ENCODE results near the gene DCAF8L2.
"Not testable (repeated sequence)": the region's sequence is repeated elsewhere in the genome, so short reads cannot be mapped to it uniquely, and the experiment has no call there.

The DCAF8L2 gene

GRCh38 chrX:27675493-27675892, 85.3 kb downstream of the DCAF8L2 start:
- Histone ChIP-seq H4K8ac (ENCODE audit: low read depth, low read length) (no peak overlapping the region), H2BK120ac (ENCODE audit: low read depth, low read length) (no peak overlapping the region), H3K36me3 (ENCODE audit: control insufficient read depth, insufficient read depth, low read length) (no peaks in the 10 kb centered on the region), H3K4me2 (ENCODE audit: low read length) (no peak overlapping the region), H3K4ac (ENCODE audit: low read depth, low read length) (no peak overlapping the region), H4K5ac (ENCODE audit: low read length) (no peak overlapping the region), H3K4me3 (ENCODE audit: low read length) (no peak overlapping the region), H2BK15ac (replicated peaks; ENCODE audit: low read depth) (no peak overlapping the region), H3K18ac (ENCODE audit: low read length) (no peak overlapping the region), H3K9ac (ENCODE audit: low read length) (no peak overlapping the region), H3K27me3 (ENCODE audit: insufficient read depth, low read length, poor library complexity) (no peaks in the 10 kb centered on the region), H3K79me2 (ENCODE audit: control insufficient read depth, insufficient read depth, low read length) (no peaks in the 10 kb centered on the region), H3K27ac (ENCODE audit: low read depth, low read length) (no peak overlapping the region), H3K4me1 (ENCODE audit: control insufficient read depth, low read depth, low read length) (no peaks in the 10 kb centered on the region), H3K23ac (ENCODE audit: low read length) (no peak overlapping the region), H2BK5ac (ENCODE audit: low read length) (no peak overlapping the region), H2AK5ac (ENCODE audit: low read length) (no peak overlapping the region), H3K56ac (ENCODE audit: low read length) (no peak overlapping the region), H3K79me1 (ENCODE audit: low read length) (no peaks in the 10 kb centered on the region)
- WGBS (ENCODE audit: extremely low coverage, insufficient coverage, low lambda C conversion rate): no CpG with 5 or more reads among the region's 1 CpG
- peak; percentile 3 for DNase-seq

GRCh38 chrX:27679281-27679680, 89.1 kb downstream of the DCAF8L2 start:
- no peak overlapping the region for H3K23ac ChIP-seq (ENCODE audit: low read length)
- H3K4me1 ChIP-seq (ENCODE audit: control insufficient read depth, low read depth, low read length): no peaks in the 10 kb centered on the region
- H3K56ac ChIP-seq (ENCODE audit: low read length): no peak overlapping the region
- H3K9ac ChIP-seq (ENCODE audit: low read length): no peak overlapping the region
- no peak overlapping the region for H3K4ac ChIP-seq (ENCODE audit: low read depth, low read length)
- no peak overlapping the region for H2BK120ac ChIP-seq (ENCODE audit: low read depth, low read length)
- no peak overlapping the region for H3K18ac ChIP-seq (ENCODE audit: low read length)
- H4K5ac ChIP-seq (ENCODE audit: low read length): no peak overlapping the region
- H3K4me2 ChIP-seq (ENCODE audit: low read length): no peak overlapping the region
- no peaks in the 10 kb centered on the region for H3K36me3 ChIP-seq (ENCODE audit: control insufficient read depth, insufficient read depth, low read length)
- no peak overlapping the region for H2AK5ac ChIP-seq (ENCODE audit: low read length)
- no peaks in the 10 kb centered on the region for H3K27me3 ChIP-seq (ENCODE audit: insufficient read depth, low read length, poor library complexity)
- DNase-seq: no peak
- no peak overlapping the region for H4K8ac ChIP-seq (ENCODE audit: low read depth, low read length)
- H3K79me2 ChIP-seq (ENCODE audit: control insufficient read depth, insufficient read depth, low read length): no peaks in the 10 kb centered on the region
- H3K27ac ChIP-seq (ENCODE audit: low read depth, low read length): no peak overlapping the region
- H2BK15ac ChIP-seq (replicated peaks; ENCODE audit: low read depth): no peak overlapping the region
- H2BK5ac ChIP-seq (ENCODE audit: low read length): no peak overlapping the region
- H3K4me3 ChIP-seq (ENCODE audit: low read length): no peak overlapping the region
- no CpG with 5 or more reads among the region's 1 CpG for WGBS (ENCODE audit: extremely low coverage, insufficient coverage, low lambda C conversion rate)
- no peaks in the 10 kb centered on the region for H3K79me1 ChIP-seq (ENCODE audit: low read length)

GRCh38 chrX:27680726-27681125, 90.6 kb downstream of the DCAF8L2 start:
- Histone ChIP-seq H3K4me1 (ENCODE audit: control insufficient read depth, low read depth, low read length) (no peaks in the 10 kb centered on the region), H3K9ac (ENCODE audit: low read length) (no peak overlapping the region), H3K18ac (ENCODE audit: low read length) (no peak overlapping the region), H3K79me2 (ENCODE audit: control insufficient read depth, insufficient read depth, low read length) (no peaks in the 10 kb centered on the region), H2BK5ac (ENCODE audit: low read length) (no peak overlapping the region), H3K56ac (ENCODE audit: low read length) (no peak overlapping the region), H3K27me3 (ENCODE audit: insufficient read depth, low read length, poor library complexity) (no peaks in the 10 kb centered on the region), H2AK5ac (ENCODE audit: low read length) (no peak overlapping the region), H4K5ac (ENCODE audit: low read length) (no peak overlapping the region), H3K4me3 (ENCODE audit: low read length) (no peak overlapping the region), H3K79me1 (ENCODE audit: low read length) (no peaks in the 10 kb centered on the region), H3K4me2 (ENCODE audit: low read length) (no peak overlapping the region), H3K4ac (ENCODE audit: low read depth, low read length) (no peak overlapping the region), H3K23ac (ENCODE audit: low read length) (no peak overlapping the region), H2BK120ac (ENCODE audit: low read depth, low read length) (no peak overlapping the region), H3K27ac (ENCODE audit: low read depth, low read length) (no peak overlapping the region), H2BK15ac (replicated peaks; ENCODE audit: low read depth) (no peak overlapping the region), H4K8ac (ENCODE audit: low read depth, low read length) (no peak overlapping the region), H3K36me3 (ENCODE audit: control insufficient read depth, insufficient read depth, low read length) (no peaks in the 10 kb centered on the region)
- WGBS (ENCODE audit: extremely low coverage, insufficient coverage, low lambda C conversion rate): no CpG with 5 or more reads among the region's 1 CpG
- no peak for DNase-seq

GRCh38 chrX:27683566-27684208, 93.5 kb downstream of the DCAF8L2 start:
- not testable (repeated sequence) for H3K4ac ChIP-seq (ENCODE audit: low read depth, low read length); H3K56ac ChIP-seq (ENCODE audit: low read length); H2BK5ac ChIP-seq (ENCODE audit: low read length); H3K27ac ChIP-seq (ENCODE audit: low read depth, low read length); H4K8ac ChIP-seq (ENCODE audit: low read depth, low read length); H2AK5ac ChIP-seq (ENCODE audit: low read length); H3K4me3 ChIP-seq (ENCODE audit: low read length); H2BK15ac ChIP-seq (replicated peaks; ENCODE audit: low read depth); H3K79me2 ChIP-seq (ENCODE audit: control insufficient read depth, insufficient read depth, low read length); H3K4me1 ChIP-seq (ENCODE audit: control insufficient read depth, low read depth, low read length); H3K36me3 ChIP-seq (ENCODE audit: control insufficient read depth, insufficient read depth, low read length); H4K5ac ChIP-seq (ENCODE audit: low read length); H3K23ac ChIP-seq (ENCODE audit: low read length); H3K79me1 ChIP-seq (ENCODE audit: low read length); H3K27me3 ChIP-seq (ENCODE audit: insufficient read depth, low read length, poor library complexity); H3K4me2 ChIP-seq (ENCODE audit: low read length); H3K9ac ChIP-seq (ENCODE audit: low read length); H2BK120ac ChIP-seq (ENCODE audit: low read depth, low read length); H3K18ac ChIP-seq (ENCODE audit: low read length)
- WGBS (ENCODE audit: extremely low coverage, insufficient coverage, low lambda C conversion rate): no CpG with 5 or more reads among the region's 5 CpGs
- DNase-seq: peak; percentile 47

- Histone ChIP-seq H2AK5ac (ENCODE audit: low read length) (no peak overlapping the region), H2BK5ac (ENCODE audit: low read length) (no peak overlapping the region), H3K9ac (ENCODE audit: low read length) (no peak overlapping the region), H3K56ac (ENCODE audit: low read length) (no peak overlapping the region), H3K36me3 (ENCODE audit: control insufficient read depth, insufficient read depth, low read length) (no peaks in the 10 kb centered on the region), H3K18ac (ENCODE audit: low read length) (no peak overlapping the region), H4K5ac (ENCODE audit: low read length) (no peak overlapping the region), H3K4ac (ENCODE audit: low read depth, low read length) (no peak overlapping the region), H3K23ac (ENCODE audit: low read length) (no peak overlapping the region), H3K4me3 (ENCODE audit: low read length) (no peak overlapping the region), H3K4me1 (ENCODE audit: control insufficient read depth, low read depth, low read length) (no peaks in the 10 kb centered on the region), H4K8ac (ENCODE audit: low read depth, low read length) (no peak overlapping the region), H3K79me1 (ENCODE audit: low read length) (no peaks in the 10 kb centered on the region), H2BK15ac (replicated peaks; ENCODE audit: low read depth) (no peak overlapping the region), H3K4me2 (ENCODE audit: low read length) (no peak overlapping the region), H3K27ac (ENCODE audit: low read depth, low read length) (no peak overlapping the region), H2BK120ac (ENCODE audit: low read depth, low read length) (no peak overlapping the region), H3K27me3 (ENCODE audit: insufficient read depth, low read length, poor library complexity) (no peaks in the 10 kb centered on the region), H3K79me2 (ENCODE audit: control insufficient read depth, insufficient read depth, low read length) (no peaks in the 10 kb centered on the region)
- no CpG with 5 or more reads among the region's 1 CpG for WGBS (ENCODE audit: extremely low coverage, insufficient coverage, low lambda C conversion rate)
- DNase-seq: no peak
Measured at GRCh38 chrX:27694667-27695066, 104.5 kb downstream of the DCAF8L2 start.

- H4K5ac ChIP-seq (ENCODE audit: low read length): no peak overlapping the region
- no peaks in the 10 kb centered on the region for H3K36me3 ChIP-seq (ENCODE audit: control insufficient read depth, insufficient read depth, low read length)
- H3K27ac ChIP-seq (ENCODE audit: low read depth, low read length): no peak overlapping the region
- H2BK120ac ChIP-seq (ENCODE audit: low read depth, low read length): no peak overlapping the region
- H3K9ac ChIP-seq (ENCODE audit: low read length): no peak overlapping the region
- no peak overlapping the region for H3K4me3 ChIP-seq (ENCODE audit: low read length)
- H3K4ac ChIP-seq (ENCODE audit: low read depth, low read length): no peak overlapping the region
- H2BK15ac ChIP-seq (replicated peaks; ENCODE audit: low read depth): no peak overlapping the region
- no peaks in the 10 kb centered on the region for H3K27me3 ChIP-seq (ENCODE audit: insufficient read depth, low read length, poor library complexity)
- no peak overlapping the region for H4K8ac ChIP-seq (ENCODE audit: low read depth, low read length)
- WGBS (ENCODE audit: extremely low coverage, insufficient coverage, low lambda C conversion rate): no CpG with 5 or more reads among the region's 1 CpG
- H3K18ac ChIP-seq (ENCODE audit: low read length): no peak overlapping the region
- H2BK5ac ChIP-seq (ENCODE audit: low read length): no peak overlapping the region
- H3K4me2 ChIP-seq (ENCODE audit: low read length): no peak overlapping the region
- no peak overlapping the region for H3K56ac ChIP-seq (ENCODE audit: low read length)
- no peak overlapping the region for H3K23ac ChIP-seq (ENCODE audit: low read length)
- H3K79me2 ChIP-seq (ENCODE audit: control insufficient read depth, insufficient read depth, low read length): no peaks in the 10 kb centered on the region
- H3K79me1 ChIP-seq (ENCODE audit: low read length): no peaks in the 10 kb centered on the region
- DNase-seq: no peak
- H3K4me1 ChIP-seq (ENCODE audit: control insufficient read depth, low read depth, low read length): no peaks in the 10 kb centered on the region
- H2AK5ac ChIP-seq (ENCODE audit: low read length): no peak overlapping the region
Measured at GRCh38 chrX:27706526-27706925, 116.4 kb downstream of the DCAF8L2 start.

Measured in mesendoderm (in vitro differentiated cells).